Measurements from ENCODE around the gene AOC1.
"Not testable (repeated sequence)": the region's sequence is repeated elsewhere in the genome, so short reads cannot be mapped to it uniquely, and the experiment has no call there.

Gene AOC1

DNA sequence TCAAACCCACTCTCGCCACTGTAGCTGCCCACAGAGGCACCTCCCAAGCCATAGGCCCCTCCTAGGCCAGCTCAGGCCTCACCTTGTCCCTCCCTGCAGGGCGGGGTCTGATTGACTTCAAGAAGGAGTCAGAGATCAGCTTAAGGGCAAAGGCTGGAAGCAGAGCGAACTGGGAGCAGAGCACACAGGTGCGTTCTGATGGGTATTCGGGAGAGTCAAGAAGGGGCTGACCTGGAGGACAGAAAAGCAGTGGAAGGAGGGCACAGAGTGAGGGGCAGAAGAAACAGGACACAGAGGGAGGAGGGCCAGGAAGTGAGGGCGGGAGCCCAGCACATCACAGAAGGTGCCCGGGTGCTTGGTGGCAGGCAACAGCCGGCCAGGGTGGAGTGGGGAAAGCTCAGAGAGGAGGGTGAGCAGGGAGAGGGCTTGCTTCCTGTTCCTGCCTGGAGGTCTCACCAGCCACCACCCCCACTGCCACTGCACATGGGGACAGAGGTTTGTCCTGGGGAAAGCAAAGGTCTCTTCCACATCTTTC lies at the start of gene AOC1:
Gene AOC1 (plus strand): TSS at position 147 of the 535 bp plus-strand sequence. CDS start 3,954 bp downstream, outside the sequence.
- FAIRE-seq, result no peak
- DNase-seq (ENCODE audit: low spot score), result no peak

DNA sequence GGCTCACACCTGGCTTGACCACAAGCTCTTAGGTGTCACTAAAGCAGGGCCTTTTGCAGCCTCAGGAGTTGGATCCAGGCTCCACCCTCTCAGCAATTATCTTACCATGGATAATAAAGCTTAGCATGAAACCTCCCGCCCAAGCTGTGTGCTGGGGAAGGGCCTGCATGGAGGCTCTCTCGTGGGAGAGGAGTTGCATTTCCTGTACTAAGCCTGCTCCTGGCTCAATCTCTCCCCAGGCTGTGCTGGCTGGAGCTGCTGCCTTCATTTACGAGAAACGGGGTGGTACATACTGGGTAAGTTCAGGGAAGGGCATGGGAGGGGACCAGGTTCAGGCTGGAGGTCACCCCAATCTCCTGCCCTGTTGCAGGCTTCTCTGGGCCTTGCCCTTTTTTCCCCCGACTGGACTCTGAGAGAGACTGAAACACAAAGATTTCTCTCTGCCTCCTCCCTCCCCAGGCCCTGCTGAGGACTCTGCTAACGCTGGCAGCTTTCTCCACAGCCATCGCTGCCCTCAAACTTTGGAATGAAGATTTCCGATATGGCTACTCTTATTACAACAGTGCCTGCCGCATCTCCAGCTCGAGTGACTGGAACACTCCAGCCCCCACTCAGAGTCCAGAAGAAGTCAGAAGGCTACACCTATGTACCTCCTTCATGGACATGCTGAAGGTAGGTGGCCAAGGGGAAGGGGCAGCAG lies 49.0 kb upstream of the AOC1 start:
- FAIRE-seq (no peak), DNase-seq (ENCODE audit: low spot score) (no peak)

DNA sequence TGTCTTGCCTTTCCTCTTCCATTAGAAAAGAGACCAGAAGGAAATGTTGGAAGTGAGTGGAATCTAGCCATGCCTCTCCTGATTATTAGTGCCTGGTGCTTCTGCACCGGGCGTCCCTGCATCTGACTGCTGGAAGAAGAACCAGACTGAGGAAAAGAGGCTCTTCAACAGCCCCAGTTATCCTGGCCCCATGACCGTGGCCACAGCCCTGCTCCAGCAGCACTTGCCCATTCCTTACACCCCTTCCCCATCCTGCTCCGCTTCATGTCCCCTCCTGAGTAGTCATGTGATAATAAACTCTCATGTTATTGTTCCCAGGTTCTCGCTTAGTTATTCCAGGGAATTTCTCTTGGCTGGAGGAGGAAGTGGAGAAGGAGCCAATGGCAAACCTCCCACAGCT lies 47.5 kb upstream of the AOC1 start:
- FAIRE-seq (no peak), DNase-seq (ENCODE audit: low spot score) (no peak)

DNA sequence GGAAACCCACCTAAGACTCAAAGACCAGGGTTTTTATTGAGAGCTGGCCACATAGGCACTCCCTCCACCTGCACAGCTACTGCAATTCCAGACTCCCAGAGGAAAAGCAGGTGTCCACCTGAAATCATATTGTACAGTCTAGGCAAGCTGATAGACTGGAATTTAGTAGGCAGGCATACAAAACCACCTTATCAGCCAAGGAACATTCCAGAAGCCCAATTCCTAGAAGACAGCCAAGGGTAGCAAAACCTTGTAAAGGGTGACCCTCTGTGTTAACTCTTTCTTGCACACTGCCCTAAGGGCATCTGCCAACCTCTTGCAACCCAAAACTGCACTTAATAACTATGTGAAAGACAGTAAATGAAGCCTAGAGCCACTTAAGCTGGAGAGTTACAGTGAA lies 46.5 kb upstream of the AOC1 start:
- DNase-seq (ENCODE audit: low spot score), result no peak
- no peak for FAIRE-seq

- DNase-seq (ENCODE audit: low spot score) (no peak), FAIRE-seq (no peak)
These were observed 45.9 kb upstream of the AOC1 start for GRCh38 chr7:150806454-150806853.

DNA sequence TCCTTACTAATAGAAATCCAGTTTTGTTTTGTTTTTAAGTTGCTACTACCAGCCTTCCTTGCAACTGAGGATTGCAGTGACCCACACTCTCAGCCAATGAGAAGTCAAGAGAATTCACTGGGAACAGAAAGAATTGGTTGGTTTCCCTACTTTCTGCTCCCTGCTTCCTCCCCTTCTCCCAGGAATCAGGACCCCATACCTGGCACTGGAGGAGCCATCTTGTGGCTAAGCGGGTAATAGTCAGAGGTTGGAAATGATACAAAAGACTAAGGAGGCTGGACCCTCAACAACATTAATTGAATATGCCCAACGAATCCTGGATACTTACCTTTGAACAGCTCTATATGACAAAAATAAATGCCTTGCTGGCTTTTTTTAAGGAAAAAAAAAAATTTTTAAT lies 45.5 kb upstream of the AOC1 start:
- no peak for DNase-seq (ENCODE audit: low spot score)
- FAIRE-seq, result no peak

DNA sequence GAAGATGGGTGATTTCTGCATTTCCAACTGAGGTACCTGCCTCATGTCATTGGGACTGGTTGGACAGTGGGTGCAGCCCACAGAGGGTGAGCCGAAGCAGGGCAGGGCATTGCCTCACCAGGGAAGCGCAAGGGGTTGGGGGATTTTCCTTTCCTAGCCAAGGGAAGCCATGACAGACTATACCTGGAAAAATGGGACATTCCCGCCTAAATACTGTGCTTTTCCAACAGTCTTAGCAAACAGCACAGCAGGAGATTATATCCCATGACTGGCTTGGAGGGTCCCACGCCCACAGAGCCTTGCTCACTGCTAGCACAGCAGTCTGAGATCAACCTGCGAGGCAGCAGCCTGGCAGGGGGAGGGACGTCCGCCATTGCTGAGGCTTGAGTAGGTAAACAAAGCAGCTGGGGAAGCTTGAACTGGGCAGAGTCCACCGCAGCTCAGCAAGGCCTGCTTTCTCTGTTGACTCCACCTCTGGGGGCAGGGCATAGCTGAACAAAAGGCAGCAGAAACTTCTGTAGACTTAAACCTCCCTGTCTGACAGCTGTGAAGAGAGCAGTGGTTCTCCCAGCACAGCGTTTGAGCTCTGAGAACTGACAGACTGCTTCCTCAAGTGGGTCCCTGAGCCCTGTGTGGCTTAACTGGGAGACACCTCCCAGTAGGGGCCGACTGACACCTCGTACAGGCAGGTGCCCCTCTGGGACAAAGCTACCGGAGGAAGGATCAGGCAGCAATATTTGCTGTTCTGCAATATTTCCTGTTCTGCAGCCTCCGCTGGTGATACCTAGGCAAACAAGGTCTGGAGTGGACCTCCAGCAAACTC lies 44.5 kb upstream of the AOC1 start:
- not testable (repeated sequence) for DNase-seq (ENCODE audit: low spot score); FAIRE-seq

- DNase-seq (ENCODE audit: low spot score) (no peak), FAIRE-seq (no peak)
These were observed 37.9 kb upstream of the AOC1 start for GRCh38 chr7:150814328-150815001.

DNA sequence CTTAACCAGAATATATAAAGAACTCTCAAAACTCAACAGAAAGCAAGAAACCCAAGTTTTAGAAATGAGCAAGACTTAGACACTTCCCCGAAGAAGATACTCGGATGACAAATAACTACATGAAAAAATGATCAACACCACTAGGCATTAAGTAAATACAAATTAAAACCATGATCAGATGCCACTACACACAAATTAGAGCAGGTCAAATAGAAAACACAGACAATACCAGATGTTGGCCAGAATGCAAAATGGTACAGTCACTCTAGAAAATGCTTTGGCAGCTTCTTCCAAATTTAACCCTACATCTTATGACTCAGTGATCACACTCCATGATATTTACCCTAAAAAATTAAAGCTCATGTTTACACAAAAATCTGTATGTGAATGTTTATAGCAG lies 33.3 kb upstream of the AOC1 start:
- no peak for FAIRE-seq

DNA sequence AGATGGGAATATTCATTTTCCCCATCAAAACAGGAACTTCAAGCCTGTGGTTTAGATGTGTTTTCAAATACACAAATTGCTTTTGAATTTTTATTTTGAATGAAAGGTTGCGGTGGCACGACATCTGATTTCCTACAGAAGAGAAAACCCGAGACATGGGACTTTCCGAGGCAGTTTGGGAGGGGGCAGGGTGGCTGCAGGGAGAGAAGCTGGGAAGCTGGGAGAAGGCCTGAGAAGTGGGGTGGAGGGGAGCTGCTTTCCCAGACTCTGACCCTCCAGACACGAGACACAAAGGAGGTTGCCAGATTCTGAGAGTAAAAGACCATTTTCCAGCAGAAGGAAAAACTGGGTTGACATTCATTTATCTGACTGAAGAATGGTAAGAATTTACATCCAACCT lies 32.2 kb upstream of the AOC1 start:
- DNase-seq (ENCODE audit: low spot score) (no peak), FAIRE-seq (no peak)

More for the DNA sequence above, 33.3 kb upstream of the AOC1 start:
- DNase-seq (ENCODE audit: low spot score), result no peak

GRCh38 chr7:150820578-150821198 lies 31.6 kb upstream of the AOC1 start:
- DNase-seq (ENCODE audit: low spot score), result no peak
- no peak for FAIRE-seq

- no peak for DNase-seq (ENCODE audit: low spot score)
- no peak for FAIRE-seq
These were observed 29.3 kb upstream of the AOC1 start for GRCh38 chr7:150823043-150823442.

GRCh38 chr7:150823484-150824126 lies 28.7 kb upstream of the AOC1 start:
- FAIRE-seq (no peak), DNase-seq (ENCODE audit: low spot score) (no peak)

DNA sequence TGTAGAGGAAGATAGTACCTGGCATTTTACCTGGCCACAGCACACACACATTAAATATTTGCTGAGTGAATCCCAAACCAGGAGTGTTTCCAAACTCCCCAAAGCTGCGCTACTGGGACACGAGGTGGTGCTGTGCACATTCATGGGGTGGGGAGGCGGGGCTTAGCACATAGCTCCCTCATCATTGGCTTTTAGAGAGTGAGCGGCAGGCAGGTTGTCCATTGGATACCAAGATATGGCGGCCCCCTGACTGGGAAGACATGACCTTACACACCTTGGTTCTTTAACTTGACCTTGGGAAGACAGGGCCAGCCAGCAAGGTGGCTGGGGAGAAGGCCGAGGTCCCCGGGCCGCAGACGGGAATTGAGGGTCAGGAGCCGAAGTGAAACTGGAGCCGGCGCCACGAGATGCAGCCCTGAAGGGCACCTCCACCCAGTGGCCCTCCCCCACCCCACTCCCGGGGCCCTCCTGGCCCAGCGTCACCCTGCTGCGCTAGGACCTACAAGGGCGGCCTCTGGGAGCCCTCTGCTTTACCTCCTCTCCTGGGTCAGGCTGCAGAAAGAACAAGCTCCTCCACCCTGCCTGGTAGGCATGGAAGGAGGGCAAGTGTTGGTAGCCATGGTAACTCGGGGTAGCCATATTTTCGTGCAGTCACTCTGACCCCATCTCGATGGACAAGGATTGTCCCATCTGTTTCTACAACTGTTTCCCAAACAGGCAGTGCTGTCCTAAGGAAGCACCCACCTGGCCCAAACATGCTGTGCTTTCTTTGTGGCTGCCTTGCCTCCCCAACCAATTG lies 27.7 kb upstream of the AOC1 start:
- FAIRE-seq (no peak), DNase-seq (ENCODE audit: low spot score) (no peak)

DNA sequence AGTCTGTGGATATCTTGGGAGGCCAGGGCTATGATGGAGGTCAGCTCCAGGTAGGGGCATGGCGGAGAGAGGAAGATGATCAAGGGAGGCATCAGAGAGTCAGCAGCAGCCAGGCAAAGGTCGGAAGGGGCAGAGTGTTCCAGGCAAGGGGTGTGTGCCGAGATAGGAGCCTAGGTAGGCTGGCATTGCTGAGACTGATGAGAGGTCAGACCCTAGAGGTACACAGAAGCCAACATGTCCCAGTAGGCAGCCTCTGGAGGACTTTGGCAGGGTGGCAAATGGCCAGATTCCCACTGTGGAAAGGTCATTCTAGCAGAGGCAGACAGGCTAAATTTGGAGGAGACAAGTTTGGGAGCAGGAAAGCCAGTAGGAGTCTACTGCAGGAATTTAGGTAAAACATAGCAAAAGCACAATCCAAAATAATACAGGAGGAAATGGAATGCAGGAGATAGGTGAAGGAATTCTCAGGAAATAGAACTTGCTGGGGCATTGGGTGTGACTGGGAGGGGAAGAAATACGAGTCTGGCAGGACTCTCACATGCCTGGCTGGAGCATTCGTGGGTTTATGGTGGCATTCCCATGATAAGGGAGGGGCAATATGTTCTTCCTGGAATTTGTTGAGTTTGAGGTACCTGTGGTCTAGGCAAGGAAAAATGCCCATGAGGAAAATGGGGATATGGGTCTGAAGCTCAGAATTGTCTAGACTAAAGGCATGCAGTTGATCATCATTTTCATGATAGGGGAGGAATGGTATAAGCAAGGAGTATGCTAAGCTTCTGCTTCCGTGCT lies 26.1 kb upstream of the AOC1 start:
- DNase-seq (ENCODE audit: low spot score) (no peak), FAIRE-seq (no peak)

- DNase-seq (ENCODE audit: low spot score), result no peak
- no peak for FAIRE-seq
These were observed 23.9 kb upstream of the AOC1 start for GRCh38 chr7:150828384-150828783.

- FAIRE-seq (no peak), DNase-seq (ENCODE audit: low spot score) (no peak)
These were observed 22.9 kb upstream of the AOC1 start for GRCh38 chr7:150829426-150829825.

- DNase-seq (ENCODE audit: low spot score) (no peak), FAIRE-seq (no peak)
These were observed 21.4 kb upstream of the AOC1 start for GRCh38 chr7:150830937-150831336.

GRCh38 chr7:150831851-150832250 lies 20.5 kb upstream of the AOC1 start:
- DNase-seq (ENCODE audit: low spot score), result no peak
- FAIRE-seq, result no peak
